SK-N-MC (cell line): Measurements from ENCODE around the gene C5orf46.

Experiments used
- DNase-seq: peaks from one replicate; pipeline ENCODE4 v3.0.0-alpha.2; 2011; ENCODE audit warnings: low read depth, low spot score
- H3K27ac ChIP-seq: fragments of 200-600 bp; sonication (generic); 2 replicates; pipeline ENCODE4 v1.5.1; 2016; ENCODE audit warnings: mixed run types
- H3K36me3 ChIP-seq: fragments of 200-600 bp; sonication (generic); 2 replicates; pipeline ENCODE4 v1.6.1; 2017; ENCODE audit warnings: antibody characterized with exemption, low read length, mixed read lengths; ENCODE audit not compliant: insufficient read depth
- H3K4me3 ChIP-seq: fragments of 200-600 bp; sonication (generic); 2 replicates; pipeline ENCODE4 v1.5.1; 2016
- H3K9ac ChIP-seq: fragments of 200-600 bp; sonication (generic); 2 replicates; pipeline ENCODE4 v1.8.0; 2017; ENCODE audit warnings: mixed run types, mixed read lengths; ENCODE audit not compliant: insufficient read length
- H3K9me3 ChIP-seq: fragments of 200-600 bp; sonication (generic); 2 replicates; pipeline ENCODE4 v1.6.1; 2017; ENCODE audit warnings: low read depth, mild to moderate bottlenecking, antibody characterized with exemption, low read length, moderate library complexity, mixed read lengths
- EZH2 ChIP-seq: fragments of 200-600 bp; sonication (generic); IDR thresholded peaks from one replicate; pipeline ENCODE4 v1.6.1; 2017; ENCODE audit warnings: antibody characterized with exemption
- FOXP2 ChIP-seq: optimal IDR thresholded peaks from 2 replicates; pipeline ENCODE3; 2011; ENCODE audit warnings: mild to moderate bottlenecking, moderate library complexity; ENCODE audit not compliant: insufficient read depth; ENCODE audit errors: extremely low read length, control extremely low read depth
- POLR2AphosphoS5 ChIP-seq: IDR thresholded peaks from 2 replicates; pipeline ENCODE4 v1.6.1; 2012; ENCODE audit warnings: mild to moderate bottlenecking, low read depth, low read length, borderline replicate concordance

Gene C5orf46

DNA sequence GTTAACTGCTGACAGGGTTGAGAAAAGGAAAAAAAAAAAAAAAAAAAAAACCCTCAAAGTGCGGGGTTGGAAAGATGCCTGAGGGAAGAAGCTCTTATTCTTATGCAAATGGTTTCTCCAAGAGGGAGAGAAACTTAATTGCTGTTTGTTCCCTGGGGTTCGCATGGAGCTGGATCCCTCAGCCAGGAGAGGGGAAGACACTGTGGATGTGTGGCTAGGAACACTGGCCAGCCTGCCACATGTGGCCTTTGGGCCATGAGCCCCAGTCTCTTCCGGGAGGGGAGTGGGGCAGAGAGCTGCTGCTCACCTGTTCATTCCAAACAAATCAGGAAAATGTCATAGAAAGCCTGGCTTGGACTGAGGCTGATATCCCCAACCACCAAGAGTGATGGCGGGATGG, 37.2 kb downstream of the C5orf46 start:
- H3K27ac ChIP-seq: no peak overlapping the region
- no peaks in the 10 kb centered on the region for H3K36me3 ChIP-seq
- TF ChIP-seq FOXP2 (no peak), EZH2 (no peak), POLR2AphosphoS5 (no peak)
- DNase-seq: peak; percentile 80
- no peaks in the 10 kb centered on the region for H3K9me3 ChIP-seq
- H3K9ac ChIP-seq: no peak overlapping the region
- H3K4me3 ChIP-seq: 0 out of 2 replicates have a peak overlapping the region, but pooled peaks have one; percentile 25

DNA sequence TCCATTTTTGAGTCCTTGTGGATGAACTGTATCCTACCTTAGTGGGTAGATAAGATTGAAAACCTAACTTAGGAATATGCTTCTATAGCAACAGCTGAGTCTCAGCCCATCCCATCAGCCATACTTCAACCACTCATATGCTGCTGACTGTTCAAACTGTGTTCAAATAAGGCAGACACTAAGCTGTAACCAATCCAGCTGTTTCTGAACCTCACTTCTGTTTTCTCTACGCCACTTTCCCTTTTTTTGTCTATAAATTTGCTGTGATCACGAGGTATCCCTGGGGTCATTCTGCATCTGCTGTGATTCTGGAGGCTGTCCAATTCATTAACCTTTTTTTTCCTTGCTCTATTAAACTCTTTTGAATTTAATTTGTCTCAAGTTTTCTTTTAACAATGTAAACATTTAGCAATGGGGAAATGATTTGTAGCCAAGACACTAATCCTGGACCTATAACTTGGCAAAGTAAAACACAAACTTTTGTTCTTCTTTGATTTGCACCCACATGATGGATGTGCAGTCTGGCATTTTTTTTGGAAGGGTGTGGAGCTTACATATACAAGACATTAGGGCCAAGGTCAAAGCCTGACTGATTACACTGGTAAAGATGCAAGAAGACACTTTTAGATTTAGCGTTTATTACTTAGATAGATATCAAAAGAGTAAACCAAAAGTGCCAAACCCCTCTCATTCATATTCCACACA, 42.7 kb downstream of the C5orf46 start:
- no peaks in the 10 kb centered on the region for H3K9me3 ChIP-seq
- DNase-seq: no peak
- no peak overlapping the region for H3K4me3 ChIP-seq
- TF ChIP-seq POLR2AphosphoS5: no peak
- no peak for TF ChIP-seq EZH2
- no peak for TF ChIP-seq FOXP2
- no peak overlapping the region for H3K27ac ChIP-seq
- no peak overlapping the region for H3K9ac ChIP-seq
- H3K36me3 ChIP-seq: no peaks in the 10 kb centered on the region

DNA sequence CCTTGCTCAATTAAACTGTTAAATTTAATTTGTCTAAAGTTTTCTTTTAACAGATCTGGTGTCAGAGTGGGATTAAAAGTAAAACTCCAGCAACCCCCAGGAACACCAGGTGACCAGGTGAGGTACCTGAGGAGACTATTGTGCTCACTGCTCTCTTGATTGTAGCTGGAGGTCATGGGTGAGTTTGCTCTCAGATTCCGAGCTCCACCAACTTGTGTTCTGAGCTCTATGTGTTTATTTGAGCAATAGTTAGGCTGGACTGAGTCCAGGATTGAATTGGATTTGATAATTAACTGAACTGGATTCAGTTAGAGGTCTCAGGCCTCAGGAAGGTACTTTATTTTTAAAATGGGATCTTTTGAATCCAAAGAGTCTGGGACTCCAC, 45.7 kb downstream of the C5orf46 start:
- Histone ChIP-seq H3K9me3 (no peaks in the 10 kb centered on the region), H3K27ac (no peak overlapping the region), H3K9ac (no peak overlapping the region), H3K4me3 (no peak overlapping the region), H3K36me3 (no peaks in the 10 kb centered on the region)
- DNase-seq: no peak
- no peak for TF ChIP-seq EZH2
- TF ChIP-seq POLR2AphosphoS5: no peak
- no peak for TF ChIP-seq FOXP2

DNA sequence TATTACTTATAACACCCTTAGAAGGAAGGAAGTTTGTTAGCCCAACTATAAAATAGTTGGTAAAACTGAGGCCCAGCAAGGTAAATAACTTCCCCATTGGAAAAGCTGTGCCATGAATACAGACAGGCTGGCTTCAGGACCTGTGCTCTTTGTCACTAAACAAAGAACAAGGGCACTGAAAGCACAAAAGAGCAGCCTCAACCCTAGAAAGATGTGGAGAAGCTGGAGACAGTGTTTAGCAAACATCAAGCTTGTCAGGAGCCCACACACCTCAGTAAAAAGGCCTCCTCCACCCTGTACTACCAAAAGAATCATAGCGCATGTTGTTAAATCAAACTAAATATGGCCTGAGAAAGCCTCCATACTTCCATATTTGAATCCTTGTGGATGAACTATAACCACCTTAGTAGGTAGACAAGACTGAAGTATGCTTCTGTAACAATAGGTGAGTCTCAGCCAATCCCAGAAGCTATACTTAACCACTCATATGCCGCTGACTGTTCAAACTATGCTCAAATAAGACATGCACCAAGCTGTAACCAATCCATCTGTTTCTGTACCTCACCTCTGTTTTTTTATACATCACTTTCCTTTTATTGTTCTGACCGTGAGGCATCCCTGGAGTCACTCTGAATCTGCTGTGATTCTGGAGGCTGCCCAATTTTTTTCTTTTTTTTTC, 46.2 kb downstream of the C5orf46 start:
- H3K4me3 ChIP-seq: no peak overlapping the region
- H3K36me3 ChIP-seq: no peaks in the 10 kb centered on the region
- no peak overlapping the region for H3K9ac ChIP-seq
- no peaks in the 10 kb centered on the region for H3K9me3 ChIP-seq
- H3K27ac ChIP-seq: no peak overlapping the region
- DNase-seq: no peak
- TF ChIP-seq FOXP2 (no peak), EZH2 (no peak), POLR2AphosphoS5 (no peak)

DNA sequence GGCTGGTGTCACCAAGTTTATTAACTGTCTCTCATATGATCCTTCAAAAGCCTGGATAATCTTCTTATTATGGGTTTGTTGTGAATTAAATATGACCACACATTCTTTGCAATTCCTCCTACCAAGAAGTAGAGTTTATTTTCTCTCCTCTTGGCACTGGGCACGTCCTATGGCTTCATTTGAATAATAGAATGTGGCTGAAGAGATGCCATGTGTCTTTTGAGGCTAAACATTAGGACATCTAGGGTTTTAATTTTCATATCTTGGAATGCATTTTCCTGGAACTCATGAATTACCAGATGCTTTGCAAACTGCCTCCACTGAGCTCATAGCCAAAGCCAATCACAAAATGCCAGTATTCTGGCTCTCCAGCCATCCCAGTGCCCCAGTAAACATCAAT, 47.8 kb downstream of the C5orf46 start:
- TF ChIP-seq POLR2AphosphoS5 (no peak), FOXP2 (no peak), EZH2 (no peak)
- H3K36me3 ChIP-seq: no peaks in the 10 kb centered on the region
- no peak for DNase-seq

DNA sequence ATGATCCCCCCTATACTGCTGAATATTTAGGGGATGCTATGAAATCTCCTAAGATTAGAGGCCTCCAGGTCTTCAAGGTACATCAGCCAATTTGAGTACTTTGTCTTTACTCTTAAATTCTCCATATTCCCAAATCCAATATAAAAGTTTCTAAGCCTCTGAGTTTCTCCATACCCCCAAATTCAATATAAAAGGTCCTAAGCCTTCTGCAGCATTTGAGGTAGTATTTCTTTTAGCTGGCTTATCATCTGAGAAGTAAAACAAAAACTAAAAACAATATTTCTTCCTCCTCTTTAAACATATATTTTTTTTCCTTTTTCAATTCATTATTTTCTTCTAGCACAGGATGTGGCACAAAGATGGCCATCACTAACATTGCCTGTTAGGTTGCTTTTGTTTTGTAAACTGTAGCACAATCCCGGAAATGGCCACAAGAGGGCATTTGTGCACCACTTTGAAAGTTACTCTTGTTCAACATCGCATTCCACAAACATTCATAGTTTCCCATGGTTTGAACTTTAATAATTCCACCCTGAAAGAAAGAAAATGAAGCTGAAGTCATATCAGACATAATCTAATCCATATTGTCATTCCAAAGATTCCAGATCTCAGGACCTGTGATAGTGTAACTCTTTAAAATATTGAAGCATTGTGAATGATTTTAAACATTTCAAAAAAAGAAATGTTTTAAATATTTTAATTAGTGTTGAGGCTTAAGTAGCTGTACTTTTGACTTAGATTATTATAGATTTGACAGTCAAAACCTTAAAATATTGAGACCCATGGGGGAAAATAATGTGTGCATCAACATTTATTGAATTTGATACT, 48.8 kb downstream of the C5orf46 start:
- Histone ChIP-seq H3K9ac (peak overlapping the region; percentile 33), H3K9me3 (no peaks in the 10 kb centered on the region), H3K36me3 (no peaks in the 10 kb centered on the region), H3K4me3 (no peak overlapping the region), H3K27ac (no peak overlapping the region)
- TF ChIP-seq POLR2AphosphoS5 (no peak), EZH2 (no peak), FOXP2 (no peak)
- DNase-seq: peak; percentile 75

More for the DNA sequence above, 47.8 kb downstream of the C5orf46 start:
- H3K27ac ChIP-seq: no peak overlapping the region
- H3K9ac ChIP-seq: no peak overlapping the region
- no peak overlapping the region for H3K4me3 ChIP-seq
- H3K9me3 ChIP-seq: no peaks in the 10 kb centered on the region

DNA sequence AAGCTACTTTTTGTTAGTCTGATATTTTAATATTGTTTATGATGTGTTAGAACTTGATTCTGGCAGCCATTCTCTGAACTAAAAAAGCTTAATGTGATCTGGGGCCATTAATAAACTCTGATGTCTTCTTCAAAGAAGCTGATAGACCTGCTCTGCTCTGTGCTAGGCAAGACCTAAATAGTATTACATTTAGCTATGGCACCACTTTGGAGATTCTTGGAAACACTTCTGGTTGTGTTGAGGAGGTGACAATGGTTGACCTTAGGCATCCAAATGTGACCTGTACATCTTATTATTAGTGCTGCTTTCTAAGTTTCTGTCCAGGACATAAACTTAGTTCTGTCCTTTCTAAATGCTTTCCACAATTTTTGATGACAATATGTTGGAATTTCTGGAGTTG, 49.5 kb downstream of the C5orf46 start:
- no peaks in the 10 kb centered on the region for H3K9me3 ChIP-seq
- no peak overlapping the region for H3K27ac ChIP-seq
- no peak for TF ChIP-seq POLR2AphosphoS5
- TF ChIP-seq FOXP2: no peak
- no peak for TF ChIP-seq EZH2
- no peaks in the 10 kb centered on the region for H3K36me3 ChIP-seq
- H3K9ac ChIP-seq: no peak overlapping the region
- no peak overlapping the region for H3K4me3 ChIP-seq
- DNase-seq: no peak

DNA sequence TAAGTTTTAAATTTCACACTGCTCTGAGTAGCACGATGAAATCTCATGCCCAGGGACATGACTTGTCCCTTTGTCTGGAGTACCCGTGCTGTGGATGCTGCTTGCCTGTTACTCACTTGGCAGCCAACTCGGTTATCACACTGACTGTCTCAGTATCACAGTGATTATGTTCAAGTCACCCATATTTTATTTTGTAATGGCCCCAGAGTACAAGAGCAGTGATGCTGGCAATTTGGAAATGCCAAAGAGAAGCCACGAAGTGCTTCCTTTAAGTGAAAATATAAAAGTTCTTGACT, 50.6 kb downstream of the C5orf46 start:
- TF ChIP-seq FOXP2: no peak
- TF ChIP-seq EZH2: no peak
- H3K36me3 ChIP-seq: no peaks in the 10 kb centered on the region

More for the DNA sequence above, 50.6 kb downstream of the C5orf46 start:
- DNase-seq: no peak
- H3K9me3 ChIP-seq: no peaks in the 10 kb centered on the region
- H3K9ac ChIP-seq: peak overlapping the region; percentile 13
- H3K27ac ChIP-seq: 0 out of 2 replicates have a peak overlapping the region, but pooled peaks have one; percentile 12
- no peak overlapping the region for H3K4me3 ChIP-seq
